Stimulated activated CD4-positive, alpha-beta T cell treated with anti-CD3 and anti-CD28 coated beads, TNF-alpha, amount 100 ng/mL, for 1 hour (primary cell): ENCODE results near the gene SYNE2.
"Not testable (repeated sequence)": the region's sequence is repeated elsewhere in the genome, so short reads cannot be mapped to it uniquely, and the experiment has no call there.

Source experiments
- DNase-seq, 3 donors: peaks; one replicate each; pipeline ENCODE4 v3.0.0-alpha.2; 2020; ENCODE audit warnings: low read depth in 3 of 3, low spot score in 1 of 3

SYNE2 gene

GRCh38 chr14:64117671-64118402 is 265.0 kb downstream of the SYNE2 start:
- no peak for DNase-seq

- not testable (repeated sequence) for DNase-seq
These were observed 265.6 kb downstream of the SYNE2 start for GRCh38 chr14:64118403-64118742.

- DNase-seq = no peak
These were observed 266.1 kb downstream of the SYNE2 start for GRCh38 chr14:64118892-64119291.

GRCh38 chr14:64119500-64119899 is 266.7 kb downstream of the SYNE2 start:
- DNase-seq = no peak

- no peak for DNase-seq
These were observed 267.2 kb downstream of the SYNE2 start for GRCh38 chr14:64119980-64120379.

GRCh38 chr14:64123241-64123822 is 270.5 kb downstream of the SYNE2 start:
- no peak for DNase-seq

GRCh38 chr14:64125270-64125669 is 272.5 kb downstream of the SYNE2 start:
- DNase-seq = no peak

- DNase-seq = no peak
These were observed 273.7 kb downstream of the SYNE2 start for GRCh38 chr14:64126548-64126947.

- no peak for DNase-seq
These were observed 285.0 kb downstream of the SYNE2 start for GRCh38 chr14:64137657-64138290.

GRCh38 chr14:64147126-64147790 is 294.5 kb downstream of the SYNE2 start:
- no peak for DNase-seq

GRCh38 chr14:64149921-64150320 is 297.1 kb downstream of the SYNE2 start:
- DNase-seq = no peak

- no peak for DNase-seq
These were observed 305.8 kb downstream of the SYNE2 start for GRCh38 chr14:64158608-64159007.

- no peak for DNase-seq
These were observed 306.8 kb downstream of the SYNE2 start for GRCh38 chr14:64159588-64159987.

GRCh38 chr14:64170181-64170580 is 317.4 kb downstream of the SYNE2 start:
- DNase-seq = no peak

GRCh38 chr14:64174922-64175782 is 322.3 kb downstream of the SYNE2 start:
- DNase-seq = no peak

- no peak for DNase-seq
These were observed 323.5 kb downstream of the SYNE2 start for GRCh38 chr14:64176330-64176729.

GRCh38 chr14:64178814-64179213 is 326.0 kb downstream of the SYNE2 start:
- DNase-seq = no peak

GRCh38 chr14:64182908-64183307 is 330.1 kb downstream of the SYNE2 start:
- not testable (repeated sequence) for DNase-seq

GRCh38 chr14:64184103-64184729 is 331.4 kb downstream of the SYNE2 start:
- DNase-seq = no peak

- DNase-seq = no peak
These were observed 332.4 kb downstream of the SYNE2 start for GRCh38 chr14:64185184-64185583.
